ENCODE results near the gene CHL1. TPM values are rescaled to one million over a fixed set of nuclear protein-coding genes. Genes with fewer than 3 reads are reported as not detected.

The CHL1 gene
- total RNA-seq, 1 donor from 2014 or later: 0.44 TPM

GRCh38 chr3:317012-317411 is 120.4 kb downstream of the CHL1 start:
- Mint-ChIP-seq H3K27ac (ENCODE audit: unreplicated experiment) (no peak overlapping the region), H3K9me3 (no peaks in the 10 kb centered on the region), H3K27me3 (ENCODE audit: low read depth) (peaks cover 7% of the 10 kb centered on the region), H3K4me3 (no peak overlapping the region), H3K4me1 (no peaks in the 10 kb centered on the region), H3K36me3 (ENCODE audit: low read depth) (no peaks in the 10 kb centered on the region)
- no peak for TF ChIP-seq CTCF (conservative IDR thresholded peaks at IDR 0.05)
- DNase-seq (ENCODE audit: low read depth, low spot score): no peak

GRCh38 chr3:318903-319302 is 122.3 kb downstream of the CHL1 start:
- Mint-ChIP-seq H3K27me3 (ENCODE audit: low read depth) (peaks cover 7% of the 10 kb centered on the region), H3K27ac (ENCODE audit: unreplicated experiment) (no peak overlapping the region), H3K4me1 (no peaks in the 10 kb centered on the region), H3K9me3 (no peaks in the 10 kb centered on the region), H3K4me3 (no peak overlapping the region), H3K36me3 (ENCODE audit: low read depth) (no peaks in the 10 kb centered on the region)
- TF ChIP-seq CTCF (conservative IDR thresholded peaks at IDR 0.05): no peak
- DNase-seq (ENCODE audit: low read depth, low spot score): no peak

- Mint-ChIP-seq H3K9me3 (no peaks in the 10 kb centered on the region), H3K36me3 (ENCODE audit: low read depth) (no peaks in the 10 kb centered on the region), H3K27ac (ENCODE audit: unreplicated experiment) (no peak overlapping the region), H3K27me3 (ENCODE audit: low read depth) (peaks cover 13% of the 10 kb centered on the region), H3K4me1 (no peaks in the 10 kb centered on the region), H3K4me3 (no peak overlapping the region)
- TF ChIP-seq CTCF (conservative IDR thresholded peaks at IDR 0.05): no peak
- DNase-seq (ENCODE audit: low read depth, low spot score): no peak
These were observed 127.9 kb downstream of the CHL1 start for GRCh38 chr3:324423-324822.

- Mint-ChIP-seq H3K27me3 (ENCODE audit: low read depth) (peaks cover 16% of the 10 kb centered on the region), H3K9me3 (no peaks in the 10 kb centered on the region), H3K36me3 (ENCODE audit: low read depth) (no peaks in the 10 kb centered on the region), H3K4me3 (no peak overlapping the region), H3K27ac (ENCODE audit: unreplicated experiment) (no peak overlapping the region), H3K4me1 (no peaks in the 10 kb centered on the region)
- no peak for TF ChIP-seq CTCF (conservative IDR thresholded peaks at IDR 0.05)
- no peak for DNase-seq (ENCODE audit: low read depth, low spot score)
These were observed 128.9 kb downstream of the CHL1 start for GRCh38 chr3:325495-325894.

- H3K9me3 Mint-ChIP-seq: no peaks in the 10 kb centered on the region
- no peak for TF ChIP-seq CTCF (conservative IDR thresholded peaks at IDR 0.05)
These were observed 134.0 kb downstream of the CHL1 start for GRCh38 chr3:330494-331115.

More at GRCh38 chr3:330494-331115, 134.0 kb downstream of the CHL1 start:
- H3K27ac Mint-ChIP-seq (ENCODE audit: unreplicated experiment): no peak overlapping the region
- peaks cover 22% of the 10 kb centered on the region for H3K27me3 Mint-ChIP-seq (ENCODE audit: low read depth)
- H3K36me3 Mint-ChIP-seq (ENCODE audit: low read depth): no peaks in the 10 kb centered on the region
- DNase-seq (ENCODE audit: low read depth, low spot score): no peak
- no peak overlapping the region for H3K4me3 Mint-ChIP-seq
- peaks cover 5% of the 10 kb centered on the region for H3K4me1 Mint-ChIP-seq

Data from neural crest cell (in vitro differentiated cells).